Measurements from ENCODE around the gene NNT. TPM values are rescaled to one million over a fixed set of nuclear protein-coding genes. Genes with fewer than 3 reads are reported as not detected.

Gene NNT
- total RNA-seq, 1 experiment from 2014 or later = 71.6 TPM

GRCh38 chr5:43659075-43659474 is 56.1 kb downstream of the NNT start:
- POLR2A ChIA-PET (ENCODE audit: low non-redundant PET) = no interaction called here
- intact Hi-C loops (cut with micrococcal nuclease; ENCODE audit: unreplicated experiment) = no loop called here
- Histone ChIP-seq H3K4me3 (ENCODE audit: low read depth, low read length, poor library complexity, severe bottlenecking) (no peak overlapping the region), H3K27me3 (replicated peaks; ENCODE audit: insufficient read depth, low read depth, low read length, poor library complexity) (no peaks in the 10 kb centered on the region), H3K4me1 (ENCODE audit: insufficient read depth, low read length, poor library complexity, severe bottlenecking) (no peaks in the 10 kb centered on the region), H3K9me3 (ENCODE audit: low read depth, low read length, poor library complexity, severe bottlenecking) (no peaks in the 10 kb centered on the region), H3K36me3 (ENCODE audit: insufficient read depth, low read length, poor library complexity, severe bottlenecking) (peaks cover 11% of the 10 kb centered on the region), H3K27ac (ENCODE audit: low read depth, low read length, poor library complexity, severe bottlenecking) (no peak overlapping the region)
- CTCF ChIA-PET = no interaction called here
- DNase-seq (ENCODE audit: low spot score) = no peak
- no peak for TF ChIP-seq CTCF (conservative IDR thresholded peaks at IDR 0.05; ENCODE audit: low read depth, low read length)
- no peak for TF ChIP-seq EZH2 (IDR thresholded peaks at IDR 0.05; ENCODE audit: borderline replicate concordance, low read depth, low read length, poor library complexity, severe bottlenecking)
- no TSS peak for BruUV-seq (replicated peaks)

DNA sequence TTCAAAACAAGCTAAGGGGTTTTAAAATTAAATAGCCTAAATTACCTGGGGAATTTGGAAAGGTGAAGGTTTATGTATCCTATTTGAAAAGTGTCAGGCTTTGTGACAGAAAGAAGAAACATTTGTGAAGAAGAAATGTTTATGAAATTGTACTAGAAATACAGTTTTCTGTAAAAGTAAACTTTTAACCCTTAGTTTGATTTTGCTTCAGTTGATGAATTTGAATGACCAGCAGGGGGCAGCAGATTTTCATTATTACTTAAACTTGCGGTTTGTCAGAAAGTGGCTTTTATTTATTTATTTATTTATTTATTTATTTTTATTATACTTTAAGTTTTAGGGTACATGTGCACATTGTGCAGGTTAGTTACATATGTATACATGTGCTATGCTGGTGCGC is 58.1 kb downstream of the NNT start:
- DNase-seq (ENCODE audit: low spot score) = peak; percentile 69
- H3K4me3 ChIP-seq (ENCODE audit: low read depth, low read length, poor library complexity, severe bottlenecking) = no peak overlapping the region
- intact Hi-C loops (cut with micrococcal nuclease; ENCODE audit: unreplicated experiment) = loop anchor here (2.0 kb wide), 1 partner anchor 672 kb away; no protein-coding TSS in a partner anchor
- H3K27ac ChIP-seq (ENCODE audit: low read depth, low read length, poor library complexity, severe bottlenecking) = no peak overlapping the region
- H3K27me3 ChIP-seq (replicated peaks; ENCODE audit: insufficient read depth, low read depth, low read length, poor library complexity) = no peaks in the 10 kb centered on the region
- ChIA-PET CTCF (no interaction called here), POLR2A (ENCODE audit: low non-redundant PET) (no interaction called here)
- TF ChIP-seq CTCF (conservative IDR thresholded peaks at IDR 0.05; ENCODE audit: low read depth, low read length) = peak; percentile 57
- TF ChIP-seq EZH2 (IDR thresholded peaks at IDR 0.05; ENCODE audit: borderline replicate concordance, low read depth, low read length, poor library complexity, severe bottlenecking) = no peak
- no peaks in the 10 kb centered on the region for H3K9me3 ChIP-seq (ENCODE audit: low read depth, low read length, poor library complexity, severe bottlenecking)
- H3K4me1 ChIP-seq (ENCODE audit: insufficient read depth, low read length, poor library complexity, severe bottlenecking) = no peaks in the 10 kb centered on the region
- H3K36me3 ChIP-seq (ENCODE audit: insufficient read depth, low read length, poor library complexity, severe bottlenecking) = peaks cover 10% of the 10 kb centered on the region
- BruUV-seq (replicated peaks) = no TSS peak

DNA sequence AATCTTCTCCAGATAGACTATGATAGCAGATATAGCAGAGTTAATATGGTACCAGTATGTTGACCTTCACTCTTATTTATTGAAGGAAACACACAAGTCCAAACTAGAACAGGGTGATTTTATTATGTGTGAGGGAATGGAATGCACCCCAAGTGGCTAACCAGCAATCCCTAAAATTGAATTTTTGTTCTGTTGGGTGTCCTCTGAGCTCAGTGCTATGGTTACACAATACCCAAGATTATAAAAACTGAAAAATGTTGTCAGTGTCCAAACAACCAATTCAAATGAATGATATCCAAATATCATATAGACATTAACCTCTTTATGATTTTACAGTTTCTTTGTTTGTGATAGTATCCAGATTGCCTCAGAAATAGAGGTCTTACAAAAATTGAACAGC is 60.9 kb downstream of the NNT start:
- no peak for DNase-seq (ENCODE audit: low spot score)
- no peaks in the 10 kb centered on the region for H3K4me1 ChIP-seq (ENCODE audit: insufficient read depth, low read length, poor library complexity, severe bottlenecking)
- H3K36me3 ChIP-seq (ENCODE audit: insufficient read depth, low read length, poor library complexity, severe bottlenecking) = peaks cover 4% of the 10 kb centered on the region
- ChIA-PET POLR2A (ENCODE audit: low non-redundant PET) (no interaction called here), CTCF (no interaction called here)
- TF ChIP-seq EZH2 (IDR thresholded peaks at IDR 0.05; ENCODE audit: borderline replicate concordance, low read depth, low read length, poor library complexity, severe bottlenecking) (no peak), CTCF (conservative IDR thresholded peaks at IDR 0.05; ENCODE audit: low read depth, low read length) (no peak)
- intact Hi-C loops (cut with micrococcal nuclease; ENCODE audit: unreplicated experiment) = no loop called here
- no TSS peak for BruUV-seq (replicated peaks)
- no peaks in the 10 kb centered on the region for H3K27me3 ChIP-seq (replicated peaks; ENCODE audit: insufficient read depth, low read depth, low read length, poor library complexity)
- no peak overlapping the region for H3K27ac ChIP-seq (ENCODE audit: low read depth, low read length, poor library complexity, severe bottlenecking)
- H3K9me3 ChIP-seq (ENCODE audit: low read depth, low read length, poor library complexity, severe bottlenecking) = no peaks in the 10 kb centered on the region
- no peak overlapping the region for H3K4me3 ChIP-seq (ENCODE audit: low read depth, low read length, poor library complexity, severe bottlenecking)

Data from A673 (cell line).